Stimulated activated CD8-positive, alpha-beta memory T cell treated with anti-CD3 and anti-CD28 coated beads, Interleukin-7, amount 100 ng/mL, for 24 hours (primary cell): ENCODE measurements around the gene ITGA11.

ENCODE experiments used
- DNase-seq: peaks from one replicate; pipeline ENCODE4 v3.0.0-alpha.2; 2020; ENCODE audit warnings: low read depth

ITGA11 gene, protein sequence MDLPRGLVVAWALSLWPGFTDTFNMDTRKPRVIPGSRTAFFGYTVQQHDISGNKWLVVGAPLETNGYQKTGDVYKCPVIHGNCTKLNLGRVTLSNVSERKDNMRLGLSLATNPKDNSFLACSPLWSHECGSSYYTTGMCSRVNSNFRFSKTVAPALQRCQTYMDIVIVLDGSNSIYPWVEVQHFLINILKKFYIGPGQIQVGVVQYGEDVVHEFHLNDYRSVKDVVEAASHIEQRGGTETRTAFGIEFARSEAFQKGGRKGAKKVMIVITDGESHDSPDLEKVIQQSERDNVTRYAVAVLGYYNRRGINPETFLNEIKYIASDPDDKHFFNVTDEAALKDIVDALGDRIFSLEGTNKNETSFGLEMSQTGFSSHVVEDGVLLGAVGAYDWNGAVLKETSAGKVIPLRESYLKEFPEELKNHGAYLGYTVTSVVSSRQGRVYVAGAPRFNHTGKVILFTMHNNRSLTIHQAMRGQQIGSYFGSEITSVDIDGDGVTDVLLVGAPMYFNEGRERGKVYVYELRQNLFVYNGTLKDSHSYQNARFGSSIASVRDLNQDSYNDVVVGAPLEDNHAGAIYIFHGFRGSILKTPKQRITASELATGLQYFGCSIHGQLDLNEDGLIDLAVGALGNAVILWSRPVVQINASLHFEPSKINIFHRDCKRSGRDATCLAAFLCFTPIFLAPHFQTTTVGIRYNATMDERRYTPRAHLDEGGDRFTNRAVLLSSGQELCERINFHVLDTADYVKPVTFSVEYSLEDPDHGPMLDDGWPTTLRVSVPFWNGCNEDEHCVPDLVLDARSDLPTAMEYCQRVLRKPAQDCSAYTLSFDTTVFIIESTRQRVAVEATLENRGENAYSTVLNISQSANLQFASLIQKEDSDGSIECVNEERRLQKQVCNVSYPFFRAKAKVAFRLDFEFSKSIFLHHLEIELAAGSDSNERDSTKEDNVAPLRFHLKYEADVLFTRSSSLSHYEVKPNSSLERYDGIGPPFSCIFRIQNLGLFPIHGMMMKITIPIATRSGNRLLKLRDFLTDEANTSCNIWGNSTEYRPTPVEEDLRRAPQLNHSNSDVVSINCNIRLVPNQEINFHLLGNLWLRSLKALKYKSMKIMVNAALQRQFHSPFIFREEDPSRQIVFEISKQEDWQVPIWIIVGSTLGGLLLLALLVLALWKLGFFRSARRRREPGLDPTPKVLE

DNA sequence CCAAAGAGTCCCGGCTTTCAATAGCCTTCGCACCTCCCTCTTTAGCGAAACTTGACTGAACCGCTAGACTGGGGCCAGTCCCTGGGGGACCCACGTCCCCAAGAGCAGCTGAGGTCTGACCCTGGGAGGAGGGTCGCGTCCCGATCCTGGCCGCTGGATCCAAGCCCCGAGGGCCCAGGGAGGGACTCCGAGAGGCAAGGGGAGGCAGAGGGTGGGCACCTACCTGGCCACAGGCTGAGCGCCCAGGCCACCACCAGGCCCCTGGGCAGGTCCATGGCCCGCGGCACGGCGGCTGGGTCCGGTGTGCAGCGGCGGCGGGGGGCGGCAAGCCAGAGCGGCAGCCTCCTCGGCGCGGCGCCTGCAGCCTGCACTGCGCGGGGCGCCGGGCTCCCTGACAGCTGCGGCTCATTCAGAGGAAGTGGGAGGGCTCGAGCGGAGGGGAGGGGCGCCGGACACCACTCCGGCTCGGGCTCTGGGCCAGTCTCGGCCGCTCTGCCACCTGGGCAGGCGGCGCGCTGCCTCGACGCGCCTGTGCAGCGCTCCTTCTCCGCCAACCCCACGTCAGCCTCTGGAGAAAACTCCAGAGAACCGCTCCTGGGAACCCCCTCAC, at the start of gene ITGA11:
Gene ITGA11 (minus strand): TSS at position 372 of the 610 bp plus-strand sequence. CDS start 97 bp downstream, at position 275.
- no peak for DNase-seq

GRCh38 chr15:68481321-68481720, 49.4 kb upstream of the ITGA11 start:
- no peak for DNase-seq

GRCh38 chr15:68480296-68480695, 48.3 kb upstream of the ITGA11 start:
- DNase-seq: no peak

GRCh38 chr15:68479870-68480269, 47.9 kb upstream of the ITGA11 start:
- no peak for DNase-seq

GRCh38 chr15:68479406-68479805, 47.4 kb upstream of the ITGA11 start:
- no peak for DNase-seq

GRCh38 chr15:68478853-68479252, 46.9 kb upstream of the ITGA11 start:
- no peak for DNase-seq

DNA sequence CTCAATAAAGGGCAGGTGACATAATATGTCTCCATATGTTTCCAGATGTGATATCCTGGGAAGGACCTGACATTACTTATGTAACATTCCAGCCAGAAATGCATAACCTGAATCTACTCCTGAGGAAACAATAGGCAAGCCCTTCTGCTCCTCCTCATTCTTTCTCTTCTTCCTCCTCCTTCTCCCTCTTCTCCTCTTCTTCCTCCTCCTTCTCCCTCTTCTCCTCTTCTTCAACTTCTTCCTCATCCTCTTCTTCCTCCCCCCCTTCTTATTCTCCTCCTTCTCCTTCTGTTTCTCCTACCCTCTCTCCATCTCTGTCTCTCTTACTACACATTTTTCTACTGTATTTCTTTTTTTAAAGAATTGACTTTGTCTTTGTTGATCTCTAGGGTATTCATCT, 43.5 kb upstream of the ITGA11 start:
- DNase-seq: no peak

DNA sequence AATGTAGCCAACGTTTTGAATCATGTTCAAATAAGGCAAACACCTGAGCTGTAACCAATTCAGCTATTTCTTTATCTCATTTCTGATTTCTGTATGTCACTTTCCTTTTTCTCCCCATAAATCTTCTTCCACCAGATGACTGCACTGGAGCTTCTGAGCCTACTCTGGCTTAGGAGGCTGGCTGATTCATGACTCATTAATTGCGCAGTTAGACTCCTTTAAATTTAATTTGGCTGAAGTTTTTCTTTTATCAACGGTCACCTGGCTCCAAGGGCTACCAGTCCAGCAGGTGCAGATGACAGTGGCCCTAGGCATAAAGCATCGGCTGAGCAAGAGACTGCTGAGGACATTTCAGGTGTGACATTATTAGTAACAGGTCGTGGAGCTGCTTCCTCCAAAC, 39.6 kb upstream of the ITGA11 start:
- DNase-seq: no peak

GRCh38 chr15:68470976-68471375, 39.0 kb upstream of the ITGA11 start:
- DNase-seq: no peak

GRCh38 chr15:68470049-68470742, 38.2 kb upstream of the ITGA11 start:
- DNase-seq: no peak

DNA sequence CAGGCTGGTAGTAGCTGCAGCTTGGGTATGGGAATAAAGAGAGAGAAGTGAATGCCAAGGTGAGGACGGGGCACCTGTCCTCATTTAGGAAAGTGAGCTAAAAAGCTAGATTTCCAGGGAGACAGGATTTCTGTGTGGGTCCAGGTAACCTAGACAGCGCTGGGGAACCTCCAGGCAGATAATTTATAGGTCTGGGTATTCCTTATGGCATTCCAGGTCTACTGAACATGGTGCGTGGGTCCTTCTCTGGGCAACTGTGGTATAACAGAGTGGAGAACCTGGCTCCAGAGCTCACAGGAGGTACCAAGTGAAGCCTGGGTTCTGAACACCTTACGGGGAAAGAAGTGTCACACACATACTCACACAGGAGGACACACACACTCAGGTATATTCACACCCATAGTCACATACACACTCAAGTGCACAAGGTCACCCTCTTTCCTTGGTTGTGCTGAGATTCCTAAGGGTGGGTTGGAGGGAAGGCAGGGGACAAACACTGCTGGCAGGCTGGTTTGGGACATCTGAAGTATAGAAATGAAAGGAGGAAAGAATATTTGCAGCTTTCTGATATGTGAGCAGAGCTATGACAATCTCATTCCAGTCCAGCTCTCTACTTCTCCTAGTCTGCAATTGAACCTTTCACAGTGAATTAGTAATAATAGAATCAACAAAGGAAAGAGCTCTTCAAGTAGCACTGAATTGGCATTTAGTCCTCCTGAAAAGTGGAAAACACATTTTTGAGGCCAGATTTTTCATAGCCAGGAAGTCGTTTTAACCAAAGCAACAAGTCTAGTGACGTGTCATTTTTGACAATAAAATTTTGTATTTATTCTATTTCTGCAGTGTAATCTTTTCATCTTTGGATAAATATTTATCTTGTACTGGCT, 37.4 kb upstream of the ITGA11 start:
- DNase-seq: no peak

- no peak for DNase-seq
Observed at GRCh38 chr15:68466876-68467275, 34.9 kb upstream of the ITGA11 start.

- DNase-seq: no peak
Observed at GRCh38 chr15:68465861-68466560, 34.0 kb upstream of the ITGA11 start.

DNA sequence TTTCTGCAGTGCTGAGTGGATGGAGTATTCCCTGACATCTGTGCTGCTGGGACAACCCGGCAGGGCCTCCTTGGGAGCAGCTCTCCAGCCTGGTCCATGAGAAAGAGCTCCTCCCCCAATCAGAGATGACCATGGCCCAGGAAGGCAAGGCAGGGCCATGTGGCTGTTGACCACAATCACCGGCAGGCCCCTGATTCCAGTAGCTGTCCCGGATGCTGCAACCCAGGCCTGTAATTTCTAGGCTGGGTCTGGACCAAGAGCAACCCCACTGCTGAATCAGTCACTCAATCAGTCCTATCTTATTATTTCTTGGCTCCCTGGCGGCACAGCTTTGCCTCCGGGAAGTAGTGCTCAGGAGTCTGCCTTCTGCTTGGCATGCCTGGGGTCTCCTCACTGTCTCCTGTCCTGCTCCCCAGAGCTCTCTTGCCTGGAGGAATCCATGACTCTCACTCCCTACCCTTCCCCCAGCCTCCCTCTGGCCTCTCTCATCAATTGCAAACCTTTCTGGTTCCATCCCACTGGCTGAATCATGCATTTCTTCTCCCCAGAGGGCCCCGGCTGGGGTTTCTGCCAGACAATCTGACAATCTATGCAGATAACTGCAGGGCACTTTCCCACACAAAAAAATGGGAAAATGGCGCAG, 32.6 kb upstream of the ITGA11 start:
- DNase-seq: no peak

DNA sequence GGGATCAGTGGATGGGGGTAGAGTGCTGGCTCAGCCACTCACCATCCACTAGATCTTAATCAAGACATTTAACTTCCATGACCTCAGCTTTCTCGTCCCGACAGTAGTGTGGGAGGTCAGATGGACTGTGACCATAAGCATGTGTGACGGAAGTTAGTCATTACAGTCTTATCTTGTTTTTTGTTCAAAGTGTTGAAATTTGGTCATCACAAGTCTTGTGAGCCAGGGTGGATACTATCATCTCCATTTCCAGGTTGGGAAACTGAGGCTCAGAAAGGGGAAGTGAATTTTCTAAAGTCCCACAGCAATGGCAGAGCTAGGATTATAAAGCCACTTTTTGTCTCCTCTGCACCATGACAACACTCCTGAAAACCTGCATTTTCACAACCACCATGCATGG, 32.0 kb upstream of the ITGA11 start:
- DNase-seq: no peak

DNA sequence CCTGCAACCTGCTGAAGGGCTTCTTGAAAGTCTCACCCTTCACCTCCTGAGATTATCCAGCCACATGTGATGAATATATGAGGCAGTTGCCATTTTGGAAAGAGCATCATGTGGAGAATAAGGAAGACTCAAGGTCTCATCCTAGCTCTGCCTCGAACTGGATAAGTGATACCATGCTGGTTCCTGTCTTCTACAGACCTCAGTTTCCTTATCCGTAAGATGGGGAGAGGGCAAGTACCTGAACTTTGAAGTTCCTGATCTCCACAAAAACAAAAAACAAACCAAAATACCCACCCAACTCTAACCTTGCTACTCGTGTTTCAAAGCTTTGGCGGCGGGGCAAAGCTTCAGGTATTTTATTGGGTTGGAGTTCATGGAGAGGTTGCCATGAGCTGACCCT, 31.5 kb upstream of the ITGA11 start:
- DNase-seq: no peak

DNA sequence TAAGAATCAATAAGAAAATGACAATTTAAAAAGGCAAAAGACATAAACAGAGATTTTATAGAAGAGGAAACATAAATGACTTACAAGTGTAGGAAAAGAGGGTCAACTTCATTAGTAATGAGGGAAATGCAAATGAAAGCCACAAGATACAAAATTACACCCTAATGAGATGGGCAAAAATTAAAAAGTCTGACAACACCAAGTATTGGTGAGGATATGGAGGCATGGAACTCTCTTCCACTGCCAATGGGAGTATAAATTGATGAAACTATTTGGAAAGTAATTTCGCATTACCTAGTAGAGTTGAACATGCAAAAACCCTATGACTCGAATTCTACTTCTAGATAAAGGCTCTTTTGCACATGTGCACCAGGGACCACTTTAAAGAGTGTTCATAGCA, 28.2 kb upstream of the ITGA11 start:
- DNase-seq: no peak

- no peak for DNase-seq
Observed at GRCh38 chr15:68450192-68450591, 18.2 kb upstream of the ITGA11 start.

GRCh38 chr15:68449389-68449788, 17.4 kb upstream of the ITGA11 start:
- no peak for DNase-seq
